Limb (tissue), 2 donors: ENCODE measurements around the gene JTB.

ENCODE experiments used
- DNase-seq, 2 donors: peaks; one replicate each; pipeline ENCODE4 v3.0.0-alpha.2; 2016; ENCODE audit errors: extremely low spot score in 2 of 2

Gene JTB

GRCh38 chr1:153933955-153934354 is 43.5 kb downstream of the JTB start:
- no peak for DNase-seq

DNA sequence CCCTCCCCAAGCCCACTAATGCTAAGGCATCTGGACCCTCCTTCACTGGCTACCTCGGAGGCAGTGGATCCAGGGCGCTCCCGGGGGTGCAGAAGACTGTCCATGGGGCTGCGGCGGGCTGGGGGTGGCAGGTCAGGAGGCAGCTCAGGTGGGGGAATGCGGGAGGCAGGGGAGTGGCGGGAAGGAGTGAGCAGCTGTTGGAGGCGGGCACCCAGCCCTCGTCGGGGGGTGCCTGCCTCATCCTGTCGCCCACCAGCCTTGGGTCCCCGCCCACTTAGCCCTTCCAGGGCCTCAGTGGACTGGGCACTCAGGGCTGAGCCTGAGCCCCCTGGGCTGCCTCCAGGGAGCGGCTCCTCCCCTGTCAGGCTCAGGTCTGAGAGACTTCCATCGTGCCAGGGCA is 44.0 kb downstream of the JTB start:
- no peak for DNase-seq

DNA sequence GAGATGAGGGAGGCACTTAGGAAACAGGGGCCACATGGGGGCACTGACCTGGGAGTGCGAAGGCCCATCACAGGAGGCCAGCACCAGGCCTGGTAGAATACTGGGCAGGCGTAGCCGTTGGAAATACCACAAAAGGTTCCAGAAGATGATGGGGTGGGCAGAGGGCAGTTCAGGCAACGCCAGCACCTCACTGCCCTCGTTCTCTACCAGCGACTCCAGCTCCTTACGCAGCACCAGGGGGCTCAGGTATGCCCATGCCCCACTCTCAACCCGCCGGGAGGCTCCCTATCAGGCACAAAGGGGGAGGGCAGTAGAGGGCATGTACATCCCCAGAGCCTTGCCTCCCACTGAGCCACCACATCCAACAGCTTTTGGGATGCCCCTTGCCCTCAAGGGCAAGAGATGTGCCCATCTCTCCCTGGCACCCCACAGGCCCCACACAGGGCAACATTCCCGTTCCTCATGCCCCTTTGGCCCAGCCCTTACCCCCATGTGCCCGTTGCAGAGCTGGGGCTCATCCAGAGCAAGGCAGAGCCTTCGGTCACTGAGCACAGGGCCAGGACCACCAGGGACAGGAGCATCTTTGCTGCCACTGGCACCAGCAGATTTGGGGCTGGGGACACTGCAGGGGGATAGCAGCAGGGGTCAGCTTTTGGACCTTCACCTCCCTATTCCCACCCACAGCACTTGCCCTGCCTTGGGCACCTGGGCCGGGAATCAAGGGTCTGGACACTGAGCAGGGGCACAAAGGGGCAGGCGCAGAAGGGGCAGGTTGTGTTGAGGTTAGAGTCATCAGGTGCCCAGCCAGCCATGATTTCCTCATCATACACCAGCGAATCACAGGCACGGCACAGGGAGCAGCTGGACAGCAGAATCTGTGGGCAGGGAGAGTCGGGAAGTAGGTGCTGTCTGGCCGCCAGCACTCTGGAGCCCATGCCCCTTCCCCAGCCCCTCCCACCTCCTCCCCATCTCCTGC is 45.0 kb downstream of the JTB start:
- DNase-seq = no peak

- no peak for DNase-seq
Observed at GRCh38 chr1:153929981-153930948, 47.2 kb downstream of the JTB start.

DNA sequence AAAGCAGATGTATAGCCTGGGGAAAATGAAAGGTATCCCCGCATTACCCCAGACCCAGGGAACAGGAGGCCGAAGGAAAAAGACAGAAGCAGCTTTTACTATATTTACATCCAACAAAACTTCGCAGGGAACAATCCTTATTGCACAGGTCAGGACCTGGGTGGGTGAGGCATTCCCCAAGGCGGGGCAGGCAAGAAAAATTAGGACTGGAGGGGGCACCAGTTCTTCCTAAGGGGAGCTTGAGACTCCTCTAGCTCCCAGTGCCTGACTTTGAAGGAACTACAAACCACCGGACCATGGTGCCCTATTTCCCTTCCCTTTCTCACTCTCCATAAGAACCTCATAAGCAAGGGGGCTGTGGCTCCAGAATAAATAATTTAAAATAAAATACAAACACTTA is 48.0 kb downstream of the JTB start:
- no peak for DNase-seq

DNA sequence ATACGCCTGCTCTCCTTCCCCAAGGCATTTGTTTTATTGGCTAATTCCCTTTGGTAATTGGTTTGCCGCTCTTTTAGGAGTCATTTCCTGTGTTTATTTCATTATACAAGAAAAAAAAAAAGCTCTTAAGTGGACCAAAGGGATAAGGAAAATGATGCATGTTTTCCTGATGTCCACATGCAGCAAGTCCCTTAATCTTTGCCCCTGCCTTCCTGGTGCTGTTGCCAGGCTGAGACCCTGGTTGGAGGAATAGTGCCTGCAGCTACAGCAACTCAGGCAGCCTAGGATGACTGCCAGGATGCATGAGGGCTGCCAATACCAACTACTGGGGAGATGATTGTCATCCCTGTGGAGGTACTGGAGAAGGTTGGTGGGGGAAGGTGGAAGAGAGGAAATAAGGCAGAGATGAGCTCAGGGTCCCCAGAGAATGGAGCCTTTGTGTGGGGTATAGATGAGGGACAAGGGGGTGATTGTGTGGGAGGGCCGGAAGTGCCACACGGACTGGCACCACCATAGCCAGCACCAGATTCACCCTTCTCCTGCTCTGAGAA is 48.6 kb downstream of the JTB start:
- no peak for DNase-seq

DNA sequence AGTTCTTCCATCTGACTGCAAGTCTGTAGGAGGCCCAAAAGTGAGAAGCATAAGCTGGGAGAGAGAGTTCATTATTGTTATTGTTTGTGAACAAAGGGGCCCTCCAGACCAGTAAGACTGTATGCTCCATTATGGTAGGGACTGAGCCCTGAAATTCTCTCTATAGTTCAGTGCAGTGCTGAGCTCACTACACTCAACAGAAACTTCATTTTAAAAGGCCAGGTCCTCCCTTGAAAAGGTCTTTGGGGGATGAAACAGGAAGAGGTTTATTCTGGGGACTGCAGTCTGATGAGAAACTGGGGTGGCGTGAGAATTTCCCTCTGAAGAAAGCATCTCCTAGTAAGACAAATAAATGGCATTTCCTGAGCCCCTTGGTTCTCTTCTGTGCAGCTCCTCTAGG is 49.2 kb downstream of the JTB start:
- DNase-seq = no peak

- DNase-seq = no peak
Observed at GRCh38 chr1:153926405-153926804, 51.1 kb downstream of the JTB start.
